Endometrium (tissue), 2 donors: ENCODE results near the gene INPP5J.
"Not testable (repeated sequence)": the region's sequence is repeated elsewhere in the genome, so short reads cannot be mapped to it uniquely, and the experiment has no call there.

Experiments used
- FAIRE-seq: peaks from 2 replicates; lab custom pipeline; 2012; peaks lifted over from hg19 to GRCh38; lab: Jason Lieb, UNC
- donor health status: control.
- donor health status: control.

The INPP5J gene

DNA sequence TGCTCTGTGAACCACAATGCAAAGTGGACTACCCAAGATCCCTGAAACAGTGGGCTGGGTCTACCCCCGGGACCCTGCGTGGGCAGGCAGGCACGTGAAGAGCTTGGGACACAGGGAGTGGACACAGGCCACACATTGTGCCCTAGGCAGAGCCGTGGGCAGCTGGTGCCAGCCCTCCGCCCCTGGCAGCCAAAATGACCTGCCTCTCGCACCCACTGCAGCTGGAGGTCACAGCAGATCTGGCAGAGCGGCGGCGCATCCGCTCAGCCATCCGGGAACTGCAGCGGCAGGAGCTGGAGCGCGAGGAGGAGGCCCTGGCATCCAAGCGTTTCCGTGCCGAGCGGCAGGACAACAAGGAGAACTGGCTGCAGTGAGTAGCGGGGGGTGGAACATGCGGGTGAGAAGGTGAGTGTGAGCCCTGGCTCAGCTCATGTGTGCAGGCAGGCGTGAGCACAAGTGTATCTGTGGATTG is 35.0 kb upstream of the INPP5J start:
- no peak for FAIRE-seq

DNA sequence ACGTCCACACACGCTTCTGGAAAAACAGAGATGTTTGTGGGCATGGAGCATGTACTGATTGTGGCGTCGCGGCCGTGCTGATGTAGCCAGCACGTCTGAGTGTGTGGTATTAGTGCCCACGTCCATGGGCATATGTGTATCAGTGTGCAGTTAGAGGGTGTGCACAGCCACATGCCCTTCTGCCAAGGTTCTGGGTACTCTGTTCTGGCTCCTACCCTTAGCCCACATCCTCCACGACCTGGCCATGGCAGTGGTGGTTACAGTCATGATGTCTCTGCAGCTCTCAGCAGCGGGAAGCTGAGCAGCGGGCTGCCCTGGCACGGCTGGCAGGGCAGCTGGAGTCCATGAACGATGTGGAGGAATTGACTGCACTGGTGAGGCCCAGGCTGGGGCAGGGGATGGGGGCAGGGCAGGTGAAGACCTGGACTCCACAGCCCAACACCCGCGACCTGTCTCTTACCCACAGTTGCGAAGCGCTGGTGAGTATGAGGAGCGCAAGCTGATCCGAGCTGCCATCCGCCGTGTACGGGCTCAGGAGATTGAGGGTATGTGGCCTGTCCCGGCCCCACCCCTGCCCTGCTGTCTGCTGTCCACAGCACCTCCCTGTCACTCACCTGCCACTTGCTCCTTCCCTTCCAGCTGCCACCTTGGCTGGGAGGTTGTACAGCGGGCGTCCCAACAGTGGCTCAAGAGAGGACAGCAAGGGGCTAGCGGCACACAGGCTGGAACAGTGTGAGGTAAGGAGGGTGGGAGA is 34.4 kb upstream of the INPP5J start:
- FAIRE-seq = no peak

GRCh38 chr22:31089160-31090100 is 33.3 kb upstream of the INPP5J start:
- FAIRE-seq = no peak

DNA sequence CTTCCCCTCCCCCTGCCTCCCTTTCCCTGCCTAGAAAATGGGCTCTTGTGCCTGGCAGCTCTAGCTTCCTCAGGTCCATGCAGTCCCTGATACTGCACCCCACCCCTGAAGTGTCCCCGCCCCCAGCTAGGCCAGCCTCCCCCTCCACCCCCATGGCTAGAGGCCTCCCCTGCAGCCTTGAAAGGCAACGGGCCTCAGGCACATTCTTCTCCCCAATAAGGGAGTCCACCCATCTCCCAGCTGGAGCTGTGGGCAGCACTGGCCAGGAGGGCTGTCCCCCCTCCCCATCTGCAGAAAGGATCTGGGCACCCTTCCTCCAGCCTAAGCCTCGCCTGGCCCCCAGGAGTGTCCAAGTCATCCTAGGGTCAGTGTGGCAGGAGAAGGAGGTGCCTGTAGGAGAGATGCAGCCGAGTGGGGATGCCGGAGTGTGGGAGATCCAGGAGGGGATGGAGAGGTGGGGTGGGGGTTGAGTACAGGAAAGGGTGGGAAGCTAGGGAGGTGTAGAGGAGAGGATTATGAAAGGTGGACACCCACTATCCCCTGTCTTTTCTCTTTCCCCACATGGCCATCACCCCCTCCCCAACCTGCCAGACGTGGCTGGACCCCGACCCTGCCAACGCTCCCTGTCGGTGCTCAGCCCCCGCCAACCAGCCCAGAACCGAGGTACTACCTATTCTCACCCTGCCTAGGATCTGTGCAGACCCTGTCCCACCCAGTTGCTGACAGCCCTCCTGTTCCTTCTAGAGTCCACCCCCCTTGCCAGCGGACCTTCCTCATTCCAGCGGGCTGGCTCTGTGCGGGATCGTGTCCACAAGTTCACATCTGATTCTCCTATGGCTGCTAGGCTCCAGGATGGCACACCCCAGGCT is 32.3 kb upstream of the INPP5J start:
- no peak for FAIRE-seq

DNA sequence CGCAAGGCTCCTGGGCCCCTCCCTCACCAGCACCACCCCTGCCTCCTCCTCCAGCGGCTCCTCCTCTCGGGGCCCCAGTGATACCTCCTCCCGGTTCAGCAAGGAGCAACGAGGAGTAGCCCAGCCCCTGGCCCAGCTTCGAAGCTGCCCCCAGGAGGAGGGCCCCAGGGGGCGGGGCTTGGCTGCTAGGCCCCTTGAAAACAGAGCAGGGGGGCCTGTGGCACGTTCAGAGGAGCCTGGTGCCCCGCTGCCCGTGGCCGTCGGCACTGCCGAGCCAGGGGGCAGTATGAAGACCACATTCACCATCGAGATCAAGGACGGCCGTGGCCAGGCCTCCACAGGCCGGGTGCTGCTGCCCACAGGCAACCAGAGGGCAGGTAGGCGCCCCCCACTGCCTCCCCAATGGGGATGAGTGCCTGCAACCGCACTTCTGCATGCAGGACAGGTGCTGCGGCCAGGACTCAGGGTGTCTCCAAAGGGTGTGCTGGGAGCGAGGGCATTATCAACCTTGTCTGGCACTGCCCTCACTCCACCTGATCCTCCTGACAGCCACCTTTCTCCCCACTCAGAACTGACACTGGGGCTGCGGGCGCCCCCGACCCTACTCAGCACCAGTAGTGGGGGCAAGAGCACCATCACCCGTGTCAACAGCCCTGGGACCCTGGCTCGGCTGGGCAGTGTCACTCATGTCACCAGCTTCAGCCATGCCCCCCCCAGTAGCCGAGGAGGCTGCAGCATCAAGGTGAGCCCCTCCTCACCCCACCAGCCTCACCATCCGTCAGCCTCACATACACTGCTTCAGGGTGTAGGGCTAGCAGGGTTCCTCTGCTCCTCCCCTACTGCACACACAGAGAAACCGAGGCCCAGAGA is 31.4 kb upstream of the INPP5J start:
- no peak for FAIRE-seq

GRCh38 chr22:31092161-31092560 is 30.6 kb upstream of the INPP5J start:
- no peak for FAIRE-seq

- FAIRE-seq = no peak
Observed at GRCh38 chr22:31093086-31093850, 29.5 kb upstream of the INPP5J start.

GRCh38 chr22:31094021-31094551 is 28.7 kb upstream of the INPP5J start:
- FAIRE-seq = no peak

DNA sequence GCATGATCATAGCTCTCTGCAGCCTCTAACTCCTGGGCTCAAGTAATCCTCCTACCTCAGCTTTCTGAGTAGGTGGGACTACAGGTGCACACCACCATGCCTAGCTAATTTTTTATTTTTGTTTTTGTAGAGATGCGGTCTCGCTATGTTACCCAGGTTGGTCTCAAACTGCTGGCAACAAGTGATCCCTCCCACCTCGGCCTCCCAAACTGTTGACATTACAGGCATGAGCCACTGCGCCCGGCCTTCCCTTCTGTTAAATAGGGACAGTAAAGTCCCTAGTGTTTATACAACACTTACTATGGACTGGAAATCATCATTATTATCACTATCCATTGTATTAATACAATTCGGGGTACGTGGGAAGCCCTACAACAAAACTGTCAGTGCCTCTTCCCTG is 28.0 kb upstream of the INPP5J start:
- FAIRE-seq = no peak

DNA sequence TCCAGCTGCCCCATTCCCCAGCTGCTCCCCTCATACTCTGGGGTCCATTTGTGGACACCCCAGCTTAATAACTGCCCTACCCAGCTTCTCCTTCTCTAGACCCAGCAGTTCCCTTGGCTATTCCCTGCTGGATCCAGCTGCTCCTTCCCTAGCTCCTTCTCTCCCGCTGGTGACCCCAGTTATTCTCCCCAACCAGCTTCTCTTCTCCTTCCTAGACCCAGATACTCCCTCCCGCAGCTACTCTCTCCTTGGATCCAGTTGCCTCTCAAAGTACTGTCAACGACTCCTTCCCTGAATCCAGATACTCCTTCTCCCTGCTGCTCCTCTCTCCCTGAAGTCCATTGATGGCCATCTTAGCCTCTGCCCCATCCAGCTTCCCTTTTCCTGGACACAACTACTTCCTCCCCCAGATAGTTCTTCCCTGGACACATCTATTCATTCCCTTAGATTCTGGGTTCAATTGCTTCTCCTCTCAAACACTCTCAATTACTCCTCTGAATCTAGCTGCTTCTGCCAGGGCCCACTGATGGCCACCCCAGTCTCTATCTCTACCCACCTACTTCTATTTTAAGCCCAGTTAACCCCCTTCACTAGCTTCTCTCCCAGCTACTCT is 27.0 kb upstream of the INPP5J start:
- FAIRE-seq = no peak

DNA sequence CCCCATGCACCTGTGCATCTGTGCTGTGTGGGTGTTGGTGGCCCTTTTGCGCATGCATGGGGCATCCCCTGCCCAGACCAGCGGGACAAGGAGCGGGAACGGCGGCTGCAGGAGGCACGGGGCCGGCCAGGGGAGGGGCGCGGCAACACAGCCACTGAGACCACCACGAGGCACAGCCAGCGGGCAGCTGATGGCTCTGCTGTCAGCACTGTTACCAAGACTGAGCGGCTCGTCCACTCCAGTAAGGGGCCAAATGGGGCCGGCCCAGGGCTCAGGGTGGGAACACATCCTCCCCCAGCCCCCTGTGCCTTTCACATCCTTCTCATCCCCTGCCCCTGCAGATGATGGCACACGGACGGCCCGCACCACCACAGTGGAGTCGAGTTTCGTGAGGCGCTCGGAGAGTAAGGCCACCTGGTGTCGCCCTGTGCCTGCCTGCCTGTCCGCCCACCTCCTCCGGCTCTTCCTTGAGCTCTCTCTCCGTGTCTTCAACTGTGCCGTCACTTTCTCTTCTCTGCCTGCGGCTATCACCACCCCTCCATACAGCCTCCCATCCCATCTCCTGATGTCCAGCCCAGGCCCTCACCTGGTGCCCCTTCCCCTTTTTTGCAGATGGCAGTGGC is 26.0 kb upstream of the INPP5J start:
- FAIRE-seq = no peak

DNA sequence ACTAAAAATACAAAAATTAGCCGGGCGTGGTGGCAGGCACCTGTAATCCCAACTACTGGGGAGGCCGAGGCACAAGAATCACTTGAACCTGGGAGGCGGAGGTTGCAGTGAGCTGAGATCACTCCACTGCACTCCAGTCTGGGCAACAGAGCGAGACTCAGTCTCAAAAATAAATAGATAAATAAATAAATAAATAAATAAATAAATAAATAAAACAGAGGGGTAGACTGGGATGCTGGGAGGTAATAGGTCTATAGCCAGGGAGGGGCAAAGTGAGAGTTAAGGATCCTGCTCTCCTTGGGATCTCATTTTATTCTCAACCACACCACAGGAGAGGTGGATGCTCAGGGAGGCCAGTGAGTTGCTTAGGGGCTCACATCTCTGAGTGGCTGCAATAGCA is 25.2 kb upstream of the INPP5J start:
- FAIRE-seq = not testable (repeated sequence)

GRCh38 chr22:31097941-31098631 is 24.7 kb upstream of the INPP5J start:
- FAIRE-seq = no peak

DNA sequence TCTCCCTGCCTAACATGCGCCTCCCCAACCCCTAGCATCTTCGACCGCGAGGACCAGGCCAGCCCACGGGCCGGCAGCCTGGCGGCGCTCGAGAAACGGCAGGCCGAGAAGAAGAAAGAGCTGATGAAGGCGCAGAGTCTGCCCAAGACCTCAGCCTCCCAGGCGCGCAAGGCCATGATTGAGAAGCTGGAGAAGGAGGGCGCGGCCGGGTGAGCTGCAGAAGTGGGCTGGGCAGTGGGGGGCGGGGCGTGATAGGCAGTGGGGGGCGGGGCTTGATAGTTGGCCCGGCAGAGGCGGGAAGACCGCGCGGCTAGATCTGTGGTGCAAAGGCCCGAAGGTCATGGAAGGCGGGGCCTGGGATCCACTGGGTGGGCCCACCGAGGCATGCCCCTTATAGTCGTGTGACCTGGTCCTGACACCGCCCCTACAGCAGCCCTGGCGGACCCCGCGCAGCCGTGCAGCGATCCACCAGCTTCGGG is 24.1 kb upstream of the INPP5J start:
- no peak for FAIRE-seq

DNA sequence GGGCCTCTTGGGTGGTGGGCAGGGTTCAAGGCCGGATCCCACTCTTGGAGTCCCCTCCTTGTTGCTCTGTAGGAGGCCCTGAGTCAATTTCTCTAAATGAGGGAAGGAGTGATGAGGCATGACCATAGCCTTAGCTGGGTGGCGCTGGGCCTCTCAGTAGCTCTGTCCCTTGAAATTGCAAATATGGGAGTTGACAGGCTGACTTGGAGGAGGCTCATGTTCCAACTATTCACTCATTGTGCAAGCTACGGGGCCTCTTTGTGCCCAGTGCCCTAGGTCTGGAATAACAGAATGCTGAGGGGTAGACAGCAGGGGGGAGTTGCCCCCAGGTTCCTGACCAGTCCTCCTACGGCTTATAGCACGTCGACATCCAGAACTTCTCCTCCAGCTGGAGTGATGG is 23.4 kb upstream of the INPP5J start:
- no peak for FAIRE-seq

DNA sequence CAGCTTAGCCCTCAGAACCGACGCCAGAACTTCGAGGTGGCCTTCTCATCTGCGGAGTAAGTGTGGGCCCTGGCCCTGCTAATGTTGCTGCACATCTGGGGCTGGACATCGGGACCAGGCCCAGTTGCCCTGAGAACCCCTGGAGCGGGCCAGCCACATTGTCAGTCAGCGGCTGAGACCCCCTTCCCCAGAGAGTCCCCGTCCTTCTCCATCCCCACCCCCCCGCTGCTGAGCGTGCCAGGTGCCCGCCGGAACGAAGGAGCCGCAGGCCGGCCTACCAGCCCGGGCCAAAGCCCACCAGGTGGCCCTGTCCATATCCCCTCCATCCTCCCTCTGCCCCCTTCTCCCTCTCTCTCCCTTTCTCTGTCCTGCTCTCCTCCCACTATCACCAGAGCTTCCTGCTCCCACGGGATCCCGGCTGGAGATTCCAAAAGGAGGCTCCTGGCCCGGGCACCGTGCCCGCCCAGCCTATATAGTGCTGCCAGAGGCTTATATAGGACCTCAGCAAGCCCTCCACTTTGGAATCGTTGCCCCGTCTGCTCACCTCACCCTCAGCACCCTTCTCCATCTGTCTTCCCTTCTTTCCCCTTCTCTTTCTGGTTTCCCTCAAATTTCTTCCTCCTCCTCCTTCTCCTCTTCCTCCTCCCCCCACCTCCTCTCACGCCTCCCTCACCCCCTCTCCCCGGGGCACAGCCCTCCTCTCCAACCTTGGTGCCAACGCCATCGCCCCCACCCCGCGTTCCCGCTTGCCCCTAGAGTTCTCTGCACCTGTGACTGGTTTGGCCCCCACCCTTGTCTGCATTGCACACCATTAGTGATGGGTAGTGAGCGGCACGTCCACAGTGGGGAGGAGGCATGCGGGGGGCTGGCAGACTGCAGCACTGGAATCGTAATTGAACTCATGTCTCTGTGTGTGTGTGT is 22.7 kb upstream of the INPP5J start:
- no peak for FAIRE-seq

DNA sequence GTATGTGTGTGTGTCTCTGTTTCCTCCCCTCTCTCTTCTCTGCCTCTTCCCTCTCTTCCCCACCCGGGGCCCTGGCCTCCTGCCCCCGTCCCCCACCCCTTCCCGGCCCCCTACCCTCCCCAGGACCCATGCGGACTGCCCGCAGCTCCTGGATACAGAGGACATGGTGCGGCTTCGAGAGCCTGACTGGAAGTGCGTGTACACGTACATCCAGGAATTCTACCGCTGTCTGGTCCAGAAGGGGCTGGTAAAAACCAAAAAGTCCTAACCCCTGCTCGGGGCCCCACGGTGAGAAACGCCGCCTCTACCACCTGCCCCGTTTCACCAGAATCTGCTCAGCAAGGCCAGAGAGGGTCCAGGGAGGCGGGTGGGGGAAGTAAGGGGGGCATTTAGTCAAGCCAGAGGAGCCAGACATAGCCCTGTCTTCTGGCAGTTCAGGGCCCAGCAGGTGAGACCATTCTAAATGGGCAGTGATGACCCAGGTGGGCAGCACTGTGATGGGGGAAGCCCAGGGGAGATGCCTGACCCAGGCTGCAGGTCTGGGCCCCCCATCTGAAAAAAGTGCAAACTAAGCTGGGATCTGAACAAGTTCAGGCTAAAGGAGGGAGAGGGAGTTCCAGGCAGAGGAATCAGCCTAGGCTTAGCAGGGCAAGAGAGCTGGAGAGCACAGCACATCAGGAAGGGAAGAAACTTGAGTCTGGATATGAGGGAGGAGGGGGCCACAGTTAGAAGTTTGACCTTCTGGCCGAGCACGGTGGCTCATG is 21.8 kb upstream of the INPP5J start:
- FAIRE-seq = no peak
